IMR-90 (cell line): ENCODE data around the gene ANG. TPM values are rescaled to one million over a fixed set of nuclear protein-coding genes. Genes with fewer than 3 reads are reported as not detected.

Source experiments
- ATAC-seq: fragments of 200-7000 bp; cut with Tn5 transposase; 2 replicates; pipeline ENCODE4 v1.9.1; 2020; ENCODE audit warnings: low read depth, mild to moderate bottlenecking, moderate library complexity
- BruUV-seq: library from RNA; stranded (reverse); fragments of 400-500 nt; replicated peaks from 2 replicates; lab custom pipeline; 2021; lab: Mats Ljungman, UMichigan
- CTCF ChIA-PET: fragments of 300-600 bp; formaldehyde crosslinking; extraction: SDS; loops from one replicate; lab custom pipeline; 2021; ENCODE audit warnings: antibody characterized with exemption; lab: Yijun Ruan, JAX
- POLR2A ChIA-PET: fragments of 300-600 bp; sonication (Branson Sonifier 250); formaldehyde crosslinking; loops from one replicate; lab custom pipeline; 2022; ENCODE audit warnings: antibody characterized with exemption; ENCODE audit not compliant: unreplicated experiment; lab: Charles Lee
- DNase-seq: peaks from one replicate; pipeline ENCODE4 v3.0.0; 2013
- H2AFZ ChIP-seq: replicated peaks from 2 replicates; pipeline ENCODE3; 2013; ENCODE audit warnings: low read length, mild to moderate bottlenecking; ENCODE audit not compliant: poor library complexity
- H2AK5ac ChIP-seq: 2 replicates; pipeline ENCODE4 v1.6.1; 2013; ENCODE audit warnings: low read depth, low read length, inconsistent platforms
- H2AK9ac ChIP-seq: replicated peaks from 2 replicates; pipeline ENCODE3; 2013; ENCODE audit warnings: mild to moderate bottlenecking, low read depth, low read length, moderate library complexity; ENCODE audit not compliant: poor library complexity
- H2BK120ac ChIP-seq: 2 replicates; pipeline ENCODE4 v1.6.1; 2013; ENCODE audit warnings: low read depth, low read length, inconsistent platforms
- H2BK15ac ChIP-seq: 3 replicates; pipeline ENCODE4 v1.6.1; 2013; ENCODE audit warnings: low read depth, low read length, inconsistent platforms
- H2BK20ac ChIP-seq: 2 replicates; pipeline ENCODE4 v1.6.1; 2013; ENCODE audit warnings: low read depth, mild to moderate bottlenecking, inconsistent platforms, low read length, moderate library complexity
- H2BK5ac ChIP-seq: 2 replicates; pipeline ENCODE4 v1.6.1; 2013; ENCODE audit warnings: mild to moderate bottlenecking, low read depth, low read length, inconsistent platforms; ENCODE audit not compliant: poor library complexity, severe bottlenecking
- H3K14ac ChIP-seq: replicated peaks from 2 replicates; pipeline ENCODE4 v1.6.1; 2013; ENCODE audit warnings: low read depth, low read length, inconsistent platforms
- H3K18ac ChIP-seq: 2 replicates; pipeline ENCODE4 v1.6.1; 2013; ENCODE audit warnings: low read depth, low read length, control low read depth
- H3K23ac ChIP-seq: 2 replicates; pipeline ENCODE4 v1.6.1; 2013; ENCODE audit warnings: low read depth, low read length, inconsistent platforms
- H3K27ac ChIP-seq: 2 replicates; pipeline ENCODE4 v1.5.1; 2013; ENCODE audit warnings: mild to moderate bottlenecking, control low read depth, low read length; ENCODE audit not compliant: insufficient read depth
- H3K27me3 ChIP-seq: 2 replicates; pipeline ENCODE4 v1.6.1; 2013; ENCODE audit warnings: low read length; ENCODE audit not compliant: control insufficient read depth, insufficient read depth
- H3K36me3 ChIP-seq: 2 replicates; pipeline ENCODE4 v1.6.1; 2013; ENCODE audit warnings: low read length, mixed read lengths; ENCODE audit not compliant: control insufficient read depth, insufficient read depth
- H3K4ac ChIP-seq: 2 replicates; pipeline ENCODE4 v1.6.1; 2013; ENCODE audit warnings: low read depth, low read length, inconsistent platforms
- H3K4me1 ChIP-seq: 2 replicates; pipeline ENCODE4 v1.6.1; 2013; ENCODE audit warnings: low read length, mixed read lengths; ENCODE audit not compliant: control insufficient read depth, insufficient read depth
- H3K4me2 ChIP-seq: 2 replicates; pipeline ENCODE4 v1.6.1; 2013; ENCODE audit warnings: low read depth, mild to moderate bottlenecking, control low read depth, low read length, moderate library complexity
- H3K4me3 ChIP-seq: 2 replicates; pipeline ENCODE4 v1.5.1; 2013; ENCODE audit warnings: low read depth, mild to moderate bottlenecking, control low read depth, low read length, moderate library complexity; ENCODE audit not compliant: insufficient read depth
- H3K56ac ChIP-seq: 2 replicates; pipeline ENCODE4 v1.6.1; 2013; ENCODE audit warnings: low read length, inconsistent platforms; ENCODE audit not compliant: insufficient read depth; ENCODE audit errors: extremely low read depth
- H3K79me1 ChIP-seq, 2 experiments: 2 replicates each; pipeline ENCODE4 v1.6.1; 2013; ENCODE audit warnings: low read length in 2 of 2, inconsistent platforms in 1 of 2, low read depth in 1 of 2
- H3K9ac ChIP-seq: 2 replicates; pipeline ENCODE4 v1.6.1; 2013; ENCODE audit warnings: low read depth, low read length, control low read depth
- H3K9me1 ChIP-seq: 2 replicates; pipeline ENCODE4 v1.6.1; 2013; ENCODE audit warnings: low read length, inconsistent platforms; ENCODE audit not compliant: insufficient read depth
- H3K9me3 ChIP-seq: 2 replicates; pipeline ENCODE4 v1.6.1; 2013; ENCODE audit warnings: low read length; ENCODE audit not compliant: control insufficient read depth, insufficient read depth
- H4K20me1 ChIP-seq: 2 replicates; pipeline ENCODE4 v1.6.1; 2013; ENCODE audit warnings: low read length, inconsistent platforms; ENCODE audit not compliant: insufficient read depth
- H4K5ac ChIP-seq: 2 replicates; pipeline ENCODE4 v1.6.1; 2013; ENCODE audit warnings: mild to moderate bottlenecking, low read depth, low read length, control low read depth
- H4K8ac ChIP-seq, 2 experiments: 2 replicates each; pipeline ENCODE4 v1.6.1; 2013; ENCODE audit warnings: low read depth in 2 of 2, low read length in 2 of 2, control low read depth in 1 of 2, inconsistent platforms in 1 of 2
- H4K91ac ChIP-seq: 2 replicates; pipeline ENCODE4 v1.6.1; 2013; ENCODE audit warnings: low read depth, low read length, inconsistent platforms; ENCODE audit not compliant: insufficient read depth
- BHLHE40 ChIP-seq: fragments of 150-350 bp; IDR thresholded peaks from 2 replicates; pipeline ENCODE4 v1.6.1; 2016; ENCODE audit warnings: mild to moderate bottlenecking, low read depth, low read length
- CEBPB ChIP-seq: IDR thresholded peaks from 2 replicates; pipeline ENCODE4 v1.6.1; 2012; ENCODE audit warnings: low read depth, low read length, improper control_type of control experiment
- CHD1 ChIP-seq: IDR thresholded peaks from 2 replicates; pipeline ENCODE4 v1.6.1; 2012; ENCODE audit warnings: low read depth, low read length, improper control_type of control experiment
- FOS ChIP-seq: fragments of 150-350 bp; IDR thresholded peaks from 2 replicates; pipeline ENCODE4 v1.6.1; 2016; ENCODE audit warnings: low read depth, low read length
- MAFK ChIP-seq: IDR thresholded peaks from 2 replicates; pipeline ENCODE4 v1.6.1; 2012; ENCODE audit warnings: low read depth, low read length, improper control_type of control experiment
- MAZ ChIP-seq: IDR thresholded peaks from 2 replicates; pipeline ENCODE4 v1.6.1; 2012; ENCODE audit warnings: low read depth, mild to moderate bottlenecking, low read length, improper control_type of control experiment, moderate library complexity, borderline replicate concordance
- MXI1 ChIP-seq: IDR thresholded peaks from 2 replicates; pipeline ENCODE4 v1.6.1; 2012; ENCODE audit warnings: low read depth, mild to moderate bottlenecking, low read length, moderate library complexity, borderline replicate concordance
- NFE2L2 ChIP-seq: fragments of 150-350 bp; IDR thresholded peaks from 2 replicates; pipeline ENCODE4 v1.6.1; 2016; ENCODE audit warnings: low read depth, mild to moderate bottlenecking, low read length
- POLR2A ChIP-seq: IDR thresholded peaks from 2 replicates; pipeline ENCODE4 v1.6.1; 2012; ENCODE audit warnings: mild to moderate bottlenecking, low read depth, low read length
- RAD21 ChIP-seq: IDR thresholded peaks from 2 replicates; pipeline ENCODE4 v1.6.1; 2012; ENCODE audit warnings: low read length, improper control_type of control experiment
- RCOR1 ChIP-seq: IDR thresholded peaks from 2 replicates; pipeline ENCODE4 v1.6.1; 2012; ENCODE audit warnings: mild to moderate bottlenecking, low read length, improper control_type of control experiment; ENCODE audit not compliant: insufficient replicate concordance
- SMC3 ChIP-seq: fragments of 150-350 bp; IDR thresholded peaks from 2 replicates; pipeline ENCODE4 v1.6.1; 2016; ENCODE audit warnings: low read depth, mild to moderate bottlenecking, antibody characterized with exemption, low read length, moderate library complexity
- WGBS, 2 experiments: methylation state at CpG; one replicate each; pipeline versions ENCODE4 v1.1.5 to v1.1.7; 2013; ENCODE audit warnings: missing lambda C conversion rate in 2 of 2; ENCODE audit not compliant: insufficient read length in 1 of 2; ENCODE audit errors: extremely low coverage in 2 of 2; 5-methylcytosine and 5-hydroxymethylcytosine counted together
- dilution Hi-C: fragments of 300-500 bp; cut with HindIII; formaldehyde crosslinking; loops from one replicate; pipeline ENCODE4 v1.14.3; 2018; ENCODE audit warnings: low sequenced_read_pairs; ENCODE audit not compliant: unreplicated experiment
- in situ Hi-C: fragments of 300-500 bp; cut with MboI; formaldehyde crosslinking; loops from 3 replicates; pipeline ENCODE4 v1.14.3; 2019; ENCODE audit warnings: low sequenced_read_pairs, inconsistent platforms, mixed read lengths
- intact Hi-C: fragments of 100-400 bp; cut with micrococcal nuclease; formaldehyde crosslinking; loops from 2 replicates; pipeline ENCODE4 v1.10.0; 2022
- polyA plus RNA-seq, 3 experiments: library from polyadenylated mRNA; depleted of rRNA; stranded (reverse); fragments of >200 nt; gene quantifications; 2 replicates each; pipeline ENCODE4 v1.2.3, GENCODE V29; 2012; ENCODE audit warnings: low replicate concordance in 1 of 3
- total RNA-seq: library from RNA; depleted of rRNA; stranded (reverse); fragments of >200 nt; gene quantifications from 2 replicates; pipeline ENCODE4 v1.2.3, GENCODE V29; 2012
- TF ChIP-seq, protein P1 (sequence below): fragments of 150-350 bp; IDR thresholded peaks from 2 replicates; pipeline ENCODE4 v1.6.1; 2016; ENCODE audit warnings: low read depth, mild to moderate bottlenecking, low read length, moderate library complexity, borderline replicate concordance
- TF ChIP-seq, protein P2 (sequence below): conservative IDR thresholded peaks from 2 replicates; pipeline ENCODE4 v1.5.1; 2012; ENCODE audit warnings: mild to moderate bottlenecking, low read depth, low read length, improper control_type of control experiment
- TF ChIP-seq, protein P3 (sequence below): fragments of 150-350 bp; IDR thresholded peaks from 2 replicates; pipeline ENCODE4 v1.6.1; 2017; ENCODE audit warnings: mild to moderate bottlenecking, antibody characterized with exemption, low read length, low read depth

Gene ANG
- total and polyA plus RNA-seq, 2 of the 4 experiments (the other 2 are of a cell fraction), result 3.6 to 4.7 TPM

DNA sequence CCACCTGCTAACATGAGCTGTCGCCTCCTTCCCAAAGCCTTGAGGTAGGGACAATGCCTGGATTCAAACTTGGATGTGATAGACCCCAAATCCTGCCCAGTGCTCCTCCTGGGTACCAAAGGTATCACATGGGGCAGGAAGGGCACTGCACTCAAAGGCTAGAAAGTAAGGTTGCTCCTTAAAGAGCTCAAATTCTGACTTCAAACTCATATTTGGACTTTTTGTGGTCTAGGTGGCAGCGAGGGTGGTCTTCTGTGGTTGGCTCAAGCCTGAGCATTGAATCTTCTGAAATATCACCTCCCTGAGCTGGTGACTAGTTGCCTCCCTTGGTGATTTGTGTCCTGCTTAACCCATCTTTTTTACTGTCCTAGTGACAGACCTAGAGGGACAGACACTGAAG lies 12.5 kb upstream of the ANG start:
- no peak overlapping the region for H3K14ac ChIP-seq
- TF ChIP-seq RAD21 (no peak), MAFK (no peak), CEBPB (no peak), CHD1 (no peak), NFE2L2 (no peak), POLR2A (no peak), SMC3 (no peak), RCOR1 (no peak), MXI1 (no peak), FOS (no peak), BHLHE40 (no peak), MAZ (no peak)
- TF ChIP-seq, protein P1, sequence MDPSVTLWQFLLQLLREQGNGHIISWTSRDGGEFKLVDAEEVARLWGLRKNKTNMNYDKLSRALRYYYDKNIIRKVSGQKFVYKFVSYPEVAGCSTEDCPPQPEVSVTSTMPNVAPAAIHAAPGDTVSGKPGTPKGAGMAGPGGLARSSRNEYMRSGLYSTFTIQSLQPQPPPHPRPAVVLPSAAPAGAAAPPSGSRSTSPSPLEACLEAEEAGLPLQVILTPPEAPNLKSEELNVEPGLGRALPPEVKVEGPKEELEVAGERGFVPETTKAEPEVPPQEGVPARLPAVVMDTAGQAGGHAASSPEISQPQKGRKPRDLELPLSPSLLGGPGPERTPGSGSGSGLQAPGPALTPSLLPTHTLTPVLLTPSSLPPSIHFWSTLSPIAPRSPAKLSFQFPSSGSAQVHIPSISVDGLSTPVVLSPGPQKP, result no peak
- TF ChIP-seq, protein P2, sequence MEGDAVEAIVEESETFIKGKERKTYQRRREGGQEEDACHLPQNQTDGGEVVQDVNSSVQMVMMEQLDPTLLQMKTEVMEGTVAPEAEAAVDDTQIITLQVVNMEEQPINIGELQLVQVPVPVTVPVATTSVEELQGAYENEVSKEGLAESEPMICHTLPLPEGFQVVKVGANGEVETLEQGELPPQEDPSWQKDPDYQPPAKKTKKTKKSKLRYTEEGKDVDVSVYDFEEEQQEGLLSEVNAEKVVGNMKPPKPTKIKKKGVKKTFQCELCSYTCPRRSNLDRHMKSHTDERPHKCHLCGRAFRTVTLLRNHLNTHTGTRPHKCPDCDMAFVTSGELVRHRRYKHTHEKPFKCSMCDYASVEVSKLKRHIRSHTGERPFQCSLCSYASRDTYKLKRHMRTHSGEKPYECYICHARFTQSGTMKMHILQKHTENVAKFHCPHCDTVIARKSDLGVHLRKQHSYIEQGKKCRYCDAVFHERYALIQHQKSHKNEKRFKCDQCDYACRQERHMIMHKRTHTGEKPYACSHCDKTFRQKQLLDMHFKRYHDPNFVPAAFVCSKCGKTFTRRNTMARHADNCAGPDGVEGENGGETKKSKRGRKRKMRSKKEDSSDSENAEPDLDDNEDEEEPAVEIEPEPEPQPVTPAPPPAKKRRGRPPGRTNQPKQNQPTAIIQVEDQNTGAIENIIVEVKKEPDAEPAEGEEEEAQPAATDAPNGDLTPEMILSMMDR, result no peak
- TF ChIP-seq, protein P3, sequence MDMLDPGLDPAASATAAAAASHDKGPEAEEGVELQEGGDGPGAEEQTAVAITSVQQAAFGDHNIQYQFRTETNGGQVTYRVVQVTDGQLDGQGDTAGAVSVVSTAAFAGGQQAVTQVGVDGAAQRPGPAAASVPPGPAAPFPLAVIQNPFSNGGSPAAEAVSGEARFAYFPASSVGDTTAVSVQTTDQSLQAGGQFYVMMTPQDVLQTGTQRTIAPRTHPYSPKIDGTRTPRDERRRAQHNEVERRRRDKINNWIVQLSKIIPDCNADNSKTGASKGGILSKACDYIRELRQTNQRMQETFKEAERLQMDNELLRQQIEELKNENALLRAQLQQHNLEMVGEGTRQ, result no peak
- no peak overlapping the region for H3K9ac ChIP-seq
- ATAC-seq (no peak), DNase-seq (no peak)
- no peaks in the 10 kb centered on the region for H4K20me1 ChIP-seq
- no peaks in the 10 kb centered on the region for H3K9me3 ChIP-seq
- no peaks in the 10 kb centered on the region for H3K4me1 ChIP-seq
- no peak overlapping the region for H4K91ac ChIP-seq
- H3K4me3 ChIP-seq, result no peak overlapping the region
- no peak overlapping the region for H3K18ac ChIP-seq
- H3K27ac ChIP-seq, result no peak overlapping the region
- no peak overlapping the region for H2AFZ ChIP-seq
- in situ Hi-C loops, result no loop called here
- H3K4ac ChIP-seq, result no peak overlapping the region
- H2BK15ac ChIP-seq, result no peak overlapping the region
- no peaks in the 10 kb centered on the region for H3K36me3 ChIP-seq
- H3K9me1 ChIP-seq, result peaks cover 4% of the 10 kb centered on the region; the same call in 1 of the 2 replicates
- no peak overlapping the region for H2AK9ac ChIP-seq
- H2AK5ac ChIP-seq, result no peak overlapping the region
- dilution Hi-C loops, result no loop called here
- no peak overlapping the region for H4K8ac ChIP-seq
- H3K56ac ChIP-seq, result no peak overlapping the region
- intact Hi-C loops, result no loop called here
- H4K5ac ChIP-seq, result no peak overlapping the region
- no peak overlapping the region for H3K23ac ChIP-seq
- ChIA-PET CTCF (no interaction called here), POLR2A (no interaction called here)
- no peaks in the 10 kb centered on the region for H3K79me1 ChIP-seq
- no peak overlapping the region for H2BK20ac ChIP-seq
- no peak overlapping the region for H2BK5ac ChIP-seq
- WGBS, 2 experiments, result no CpG with 5 or more reads among the region's 2 CpGs
- H3K4me2 ChIP-seq, result no peak overlapping the region
- no peak overlapping the region for H2BK120ac ChIP-seq
- H3K27me3 ChIP-seq, result no peaks in the 10 kb centered on the region; the same call in 1 of the 2 replicates
- no TSS peak for BruUV-seq
